Panc1 (cell line): ENCODE results near the gene SYT1.

Source experiments
- SIN3A ChIP-seq: IDR thresholded peaks from 2 replicates; pipeline ENCODE4 v1.6.1; 2012; ENCODE audit warnings: low read depth, mild to moderate bottlenecking, low read length, moderate library complexity, borderline replicate concordance; ENCODE audit not compliant: insufficient read depth
- TF ChIP-seq, protein P1 (sequence below): fragments of 450-650 bp; IDR thresholded peaks from 2 replicates; pipeline ENCODE4 v1.5.1; 2017; ENCODE audit warnings: mild to moderate bottlenecking

DNA sequence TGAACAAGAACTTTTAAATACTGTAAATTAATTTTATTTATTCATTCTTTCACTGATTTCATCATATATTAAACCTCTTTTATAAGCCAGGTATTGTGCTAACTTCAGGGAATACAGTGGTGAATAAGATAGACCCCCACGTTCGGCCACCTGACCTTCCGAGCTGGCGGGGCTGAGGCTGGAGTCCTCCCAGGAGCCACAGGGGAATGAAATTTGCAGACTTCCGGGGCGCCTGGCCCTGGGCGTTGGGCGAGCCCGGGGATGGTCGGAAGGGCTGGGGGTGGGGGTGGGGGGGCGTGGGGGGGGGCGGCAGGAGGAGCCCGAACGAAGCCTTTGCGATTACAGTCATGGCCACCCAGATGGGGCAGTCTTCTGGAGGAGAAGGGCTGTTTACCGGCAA is 442.8 kb downstream of the SYT1 start:
- TF ChIP-seq, protein P1, sequence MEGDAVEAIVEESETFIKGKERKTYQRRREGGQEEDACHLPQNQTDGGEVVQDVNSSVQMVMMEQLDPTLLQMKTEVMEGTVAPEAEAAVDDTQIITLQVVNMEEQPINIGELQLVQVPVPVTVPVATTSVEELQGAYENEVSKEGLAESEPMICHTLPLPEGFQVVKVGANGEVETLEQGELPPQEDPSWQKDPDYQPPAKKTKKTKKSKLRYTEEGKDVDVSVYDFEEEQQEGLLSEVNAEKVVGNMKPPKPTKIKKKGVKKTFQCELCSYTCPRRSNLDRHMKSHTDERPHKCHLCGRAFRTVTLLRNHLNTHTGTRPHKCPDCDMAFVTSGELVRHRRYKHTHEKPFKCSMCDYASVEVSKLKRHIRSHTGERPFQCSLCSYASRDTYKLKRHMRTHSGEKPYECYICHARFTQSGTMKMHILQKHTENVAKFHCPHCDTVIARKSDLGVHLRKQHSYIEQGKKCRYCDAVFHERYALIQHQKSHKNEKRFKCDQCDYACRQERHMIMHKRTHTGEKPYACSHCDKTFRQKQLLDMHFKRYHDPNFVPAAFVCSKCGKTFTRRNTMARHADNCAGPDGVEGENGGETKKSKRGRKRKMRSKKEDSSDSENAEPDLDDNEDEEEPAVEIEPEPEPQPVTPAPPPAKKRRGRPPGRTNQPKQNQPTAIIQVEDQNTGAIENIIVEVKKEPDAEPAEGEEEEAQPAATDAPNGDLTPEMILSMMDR, result no peak
- no peak for TF ChIP-seq SIN3A
